Suprapubic skin (tissue), 4 donors: ENCODE measurements around the gene ZNF155. TPM values are rescaled to one million over a fixed set of nuclear protein-coding genes. Genes with fewer than 3 reads are reported as not detected.

Experiments
- DNase-seq, 2 donors: peaks; one replicate each; pipeline ENCODE4 v3.0.0-alpha.2; 2019; ENCODE audit warnings: low spot score in 2 of 2
- H3K27ac ChIP-seq: fragments of 200-600 bp; sonication (generic); one replicate; pipeline ENCODE4 v1.5.1; 2019
- H3K27me3 ChIP-seq: fragments of 200-600 bp; sonication (generic); one replicate; pipeline ENCODE4 v1.5.1; 2019
- H3K36me3 ChIP-seq: fragments of 200-600 bp; sonication (generic); one replicate; pipeline ENCODE4 v1.5.1; 2019
- H3K4me1 ChIP-seq: fragments of 200-600 bp; sonication (generic); one replicate; pipeline ENCODE4 v1.5.1; 2019
- H3K4me3 ChIP-seq: fragments of 200-600 bp; sonication (generic); one replicate; pipeline ENCODE4 v1.5.1; 2019; ENCODE audit warnings: mild to moderate bottlenecking
- H3K9me3 ChIP-seq: fragments of 200-600 bp; sonication (generic); one replicate; pipeline ENCODE4 v1.5.1; 2019
- EP300 ChIP-seq: sonication (generic); formaldehyde crosslinking; IDR thresholded peaks from one replicate; pipeline ENCODE4 v1.6.1; 2017; ENCODE audit warnings: antibody characterized with exemption
- POLR2A ChIP-seq, 2 donors: fragments of 450-650 bp; IDR thresholded peaks; one replicate each; pipeline ENCODE4 v1.6.1; 2017; ENCODE audit warnings: antibody characterized with exemption in 2 of 2, mild to moderate bottlenecking in 2 of 2, moderate library complexity in 2 of 2
- POLR2AphosphoS5 ChIP-seq, 3 donors: sonication (generic); formaldehyde crosslinking; IDR thresholded peaks; one replicate each; pipeline ENCODE4 v1.6.1; 2017; ENCODE audit warnings: antibody characterized with exemption in 3 of 3
- WGBS: methylation state at CpG from one replicate; pipeline ENCODE4 v1.1.5; 2018; 5-methylcytosine and 5-hydroxymethylcytosine counted together
- total RNA-seq, 4 donors: library from RNA; depleted of rRNA; stranded (reverse); fragments of >200 nt; gene quantifications; one replicate each; pipeline ENCODE4 v1.1.0, GENCODE V29; 2016
- TF ChIP-seq, protein P1 (sequence below), 2 donors: fragments of 200-600 bp in 1 of 2; fragments of 450-650 bp in 1 of 2; sonication (generic) in 1 of 2; IDR thresholded peaks; one replicate each; pipeline ENCODE4 v1.5.1; 2016 to 2019; ENCODE audit warnings: antibody characterized with exemption in 2 of 2, mild to moderate bottlenecking in 1 of 2, moderate library complexity in 1 of 2

ZNF155 gene
- total RNA-seq, 4 donors from 2014 or later, result 2.2 to 10.0 (median 8.0) TPM

- TF ChIP-seq POLR2A (IDR thresholded peaks at IDR 0.05), result no peak
- TF ChIP-seq EP300, result no peak
- no peak for TF ChIP-seq POLR2AphosphoS5 (IDR thresholded peaks at IDR 0.05)
- TF ChIP-seq, protein P1, sequence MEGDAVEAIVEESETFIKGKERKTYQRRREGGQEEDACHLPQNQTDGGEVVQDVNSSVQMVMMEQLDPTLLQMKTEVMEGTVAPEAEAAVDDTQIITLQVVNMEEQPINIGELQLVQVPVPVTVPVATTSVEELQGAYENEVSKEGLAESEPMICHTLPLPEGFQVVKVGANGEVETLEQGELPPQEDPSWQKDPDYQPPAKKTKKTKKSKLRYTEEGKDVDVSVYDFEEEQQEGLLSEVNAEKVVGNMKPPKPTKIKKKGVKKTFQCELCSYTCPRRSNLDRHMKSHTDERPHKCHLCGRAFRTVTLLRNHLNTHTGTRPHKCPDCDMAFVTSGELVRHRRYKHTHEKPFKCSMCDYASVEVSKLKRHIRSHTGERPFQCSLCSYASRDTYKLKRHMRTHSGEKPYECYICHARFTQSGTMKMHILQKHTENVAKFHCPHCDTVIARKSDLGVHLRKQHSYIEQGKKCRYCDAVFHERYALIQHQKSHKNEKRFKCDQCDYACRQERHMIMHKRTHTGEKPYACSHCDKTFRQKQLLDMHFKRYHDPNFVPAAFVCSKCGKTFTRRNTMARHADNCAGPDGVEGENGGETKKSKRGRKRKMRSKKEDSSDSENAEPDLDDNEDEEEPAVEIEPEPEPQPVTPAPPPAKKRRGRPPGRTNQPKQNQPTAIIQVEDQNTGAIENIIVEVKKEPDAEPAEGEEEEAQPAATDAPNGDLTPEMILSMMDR (IDR thresholded peaks at IDR 0.05), result no peak
- WGBS, result 94% methylated on average over 9 of the region's 10 CpGs
- H3K9me3 ChIP-seq, result peaks cover 4% of the 10 kb centered on the region
These were observed 13.8 kb downstream of the ZNF155 start for GRCh38 chr19:43997631-43998290.

DNA sequence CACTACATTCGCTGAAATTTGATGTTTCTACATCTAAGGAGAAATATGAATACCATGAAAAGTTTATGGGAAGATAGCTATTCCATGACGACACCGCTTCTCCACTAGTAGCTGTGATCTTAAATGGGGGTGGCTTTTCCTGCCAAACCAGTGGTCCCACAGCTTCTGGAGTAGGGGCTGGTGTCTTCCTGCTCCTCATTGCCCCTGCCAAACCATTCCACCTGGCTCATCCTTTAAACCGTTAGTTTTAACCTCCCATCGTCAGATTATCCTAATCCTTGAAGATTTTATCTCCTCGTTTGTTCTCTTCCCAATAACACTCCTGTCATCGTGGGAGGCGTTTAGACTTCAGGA is 18.2 kb downstream of the ZNF155 start:
- H3K4me1 ChIP-seq, result peaks cover 11% of the 10 kb centered on the region
- peaks cover 6% of the 10 kb centered on the region for H3K9me3 ChIP-seq
- WGBS, result 14% methylated on average over 8 of the region's 8 CpGs
- no peak for DNase-seq
- peaks cover 11% of the 10 kb centered on the region for H3K36me3 ChIP-seq
- peak overlapping the region; percentile 91 for H3K4me3 ChIP-seq
- H3K27me3 ChIP-seq, result no peaks in the 10 kb centered on the region
- TF ChIP-seq EP300, result no peak
- no peak for TF ChIP-seq POLR2AphosphoS5 (IDR thresholded peaks at IDR 0.05)
- no peak for TF ChIP-seq POLR2A (IDR thresholded peaks at IDR 0.05)
- TF ChIP-seq, protein P1 (IDR thresholded peaks at IDR 0.05), result no peak
- no peak overlapping the region for H3K27ac ChIP-seq

More at GRCh38 chr19:43997631-43998290, 13.8 kb downstream of the ZNF155 start:
- DNase-seq, result no peak
- Histone ChIP-seq H3K27ac (no peak overlapping the region), H3K4me1 (no peaks in the 10 kb centered on the region), H3K27me3 (no peaks in the 10 kb centered on the region), H3K36me3 (peaks cover 48% of the 10 kb centered on the region), H3K4me3 (no peak overlapping the region)

- H3K9me3 ChIP-seq, result peaks cover 11% of the 10 kb centered on the region
- 1% methylated on average over 47 of the region's 48 CpGs for WGBS
- DNase-seq, result peak; percentile 95
- peaks cover 11% of the 10 kb centered on the region for H3K4me1 ChIP-seq
- no peaks in the 10 kb centered on the region for H3K27me3 ChIP-seq
- H3K27ac ChIP-seq, result peak within 1 kb of the TSS; percentile 67
- H3K36me3 ChIP-seq, result peaks cover 12% of the 10 kb centered on the region
- H3K4me3 ChIP-seq, result peak within 1 kb of the TSS; percentile 91
- TF ChIP-seq POLR2A (IDR thresholded peaks at IDR 0.05) (no peak), POLR2AphosphoS5 (IDR thresholded peaks at IDR 0.05) (peak in 1 of 3 donors; percentile 67), EP300 (no peak)
- TF ChIP-seq, protein P1 (IDR thresholded peaks at IDR 0.05), result no peak
These were observed 18.8 kb downstream of the ZNF155 start, which contains the start of gene ZNF230 for GRCh38 chr19:44002566-44003460. Gene ZNF230 (plus strand): TSS chr19:44002957. CDS start chr19:44007079, 4,122 bp downstream.

GRCh38 chr19:44003461-44004009 is 19.5 kb downstream of the ZNF155 start:
- Histone ChIP-seq H3K9me3 (peaks cover 11% of the 10 kb centered on the region), H3K27ac (peak overlapping the region; percentile 67), H3K27me3 (no peaks in the 10 kb centered on the region), H3K36me3 (peaks cover 19% of the 10 kb centered on the region), H3K4me1 (peaks cover 11% of the 10 kb centered on the region), H3K4me3 (peak overlapping the region; percentile 91)
- no peak for DNase-seq
- TF ChIP-seq, protein P1 (IDR thresholded peaks at IDR 0.05), result no peak
- TF ChIP-seq POLR2A (IDR thresholded peaks at IDR 0.05) (no peak), EP300 (no peak), POLR2AphosphoS5 (IDR thresholded peaks at IDR 0.05) (no peak)
- under 1% methylated on average over 9 of the region's 15 CpGs for WGBS
